ENCODE data around the gene TNFSF8.

DNA sequence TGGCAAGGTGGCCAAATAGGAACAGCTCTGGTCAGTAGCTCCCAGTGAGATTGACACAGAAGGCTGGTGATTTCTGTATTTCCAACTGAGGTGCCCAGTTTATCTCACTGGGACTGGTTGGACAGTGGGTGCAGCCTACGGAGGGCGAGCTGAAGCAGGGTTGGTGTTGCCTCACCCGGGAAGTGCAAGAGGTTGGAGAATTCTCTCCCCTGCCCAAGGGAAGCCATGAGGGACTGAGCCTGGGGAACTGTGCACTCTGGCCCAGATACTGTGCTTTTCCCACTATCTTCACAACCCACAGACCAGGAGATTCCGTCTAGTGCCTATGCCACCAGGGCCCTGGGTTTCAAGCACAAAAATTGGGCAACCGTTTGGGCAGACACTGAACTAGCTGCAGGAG lies 61.0 kb downstream of the TNFSF8 start:
- TF ChIP-seq, protein P1, sequence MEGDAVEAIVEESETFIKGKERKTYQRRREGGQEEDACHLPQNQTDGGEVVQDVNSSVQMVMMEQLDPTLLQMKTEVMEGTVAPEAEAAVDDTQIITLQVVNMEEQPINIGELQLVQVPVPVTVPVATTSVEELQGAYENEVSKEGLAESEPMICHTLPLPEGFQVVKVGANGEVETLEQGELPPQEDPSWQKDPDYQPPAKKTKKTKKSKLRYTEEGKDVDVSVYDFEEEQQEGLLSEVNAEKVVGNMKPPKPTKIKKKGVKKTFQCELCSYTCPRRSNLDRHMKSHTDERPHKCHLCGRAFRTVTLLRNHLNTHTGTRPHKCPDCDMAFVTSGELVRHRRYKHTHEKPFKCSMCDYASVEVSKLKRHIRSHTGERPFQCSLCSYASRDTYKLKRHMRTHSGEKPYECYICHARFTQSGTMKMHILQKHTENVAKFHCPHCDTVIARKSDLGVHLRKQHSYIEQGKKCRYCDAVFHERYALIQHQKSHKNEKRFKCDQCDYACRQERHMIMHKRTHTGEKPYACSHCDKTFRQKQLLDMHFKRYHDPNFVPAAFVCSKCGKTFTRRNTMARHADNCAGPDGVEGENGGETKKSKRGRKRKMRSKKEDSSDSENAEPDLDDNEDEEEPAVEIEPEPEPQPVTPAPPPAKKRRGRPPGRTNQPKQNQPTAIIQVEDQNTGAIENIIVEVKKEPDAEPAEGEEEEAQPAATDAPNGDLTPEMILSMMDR (IDR thresholded peaks at IDR 0.05): no peak
- TF ChIP-seq POLR2AphosphoS5 (IDR thresholded peaks at IDR 0.05) (no peak), EP300 (IDR thresholded peaks at IDR 0.05) (no peak)

Measured in upper lobe of left lung (tissue), 4 donors.